ENCODE data around the gene NXPH1. TPM values are rescaled to one million over a fixed set of nuclear protein-coding genes. Genes with fewer than 3 reads are reported as not detected.
"Not testable (repeated sequence)": the region's sequence is repeated elsewhere in the genome, so short reads cannot be mapped to it uniquely, and the experiment has no call there.

The NXPH1 gene
- polyA plus RNA-seq, 1 donor (not counting 4 experiments of a cell fraction or from before 2014, with no cell fraction given): not detected

GRCh38 chr7:8719102-8719501, 285.7 kb downstream of the NXPH1 start:
- H2AFZ ChIP-seq (ENCODE audit: control insufficient read depth, low read length): no peak overlapping the region
- dilution Hi-C loops (cut with MboI; ENCODE audit: extremely low pct_ligation_motif_present, low sequenced_read_pairs): no loop called here

DNA sequence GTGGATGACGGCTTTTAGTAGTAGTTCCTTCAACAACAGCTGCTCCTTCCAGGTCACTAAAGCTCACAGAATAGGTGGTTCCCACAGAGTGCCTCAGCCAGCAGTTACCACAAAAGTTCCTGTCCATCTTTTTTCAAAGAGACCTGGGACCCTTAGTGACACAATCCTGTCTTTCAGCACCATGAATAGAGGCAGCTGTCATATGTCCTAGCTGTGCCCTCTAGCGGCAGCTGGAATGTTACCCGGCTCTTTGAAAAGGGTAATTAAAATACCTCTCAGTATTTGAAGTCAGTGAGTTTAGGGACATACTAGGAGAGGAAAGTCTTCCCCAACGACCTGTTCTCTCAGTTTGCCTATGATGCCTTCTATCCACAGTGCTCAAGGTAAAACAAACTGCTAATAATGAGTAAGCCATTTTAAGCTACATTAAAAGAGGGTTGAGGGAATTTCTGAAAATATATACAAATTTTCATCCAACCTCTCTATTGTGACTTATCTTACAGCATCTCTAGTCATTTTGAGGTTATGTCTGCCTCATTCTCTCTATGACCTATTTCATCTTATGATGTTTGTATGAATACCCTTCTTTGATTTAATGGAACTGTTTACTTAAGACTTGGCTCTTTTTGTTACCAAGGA, 290.8 kb downstream of the NXPH1 start:
- Histone ChIP-seq H3K4me1 (ENCODE audit: control insufficient read depth, extremely low read depth, insufficient read depth, low read length) (no peaks in the 10 kb centered on the region), H3K27me3 (ENCODE audit: control insufficient read depth, extremely low read depth, insufficient read depth, low read length) (no peaks in the 10 kb centered on the region), H3K4me2 (ENCODE audit: control insufficient read depth, extremely low read depth, insufficient read depth, low read depth, low read length) (no peak overlapping the region), H2AFZ (ENCODE audit: control insufficient read depth, low read length) (no peak overlapping the region), H3K79me2 (ENCODE audit: control insufficient read depth, insufficient read depth, low read length) (no peaks in the 10 kb centered on the region), H3K9me3 (ENCODE audit: control insufficient read depth, low read depth, low read length) (no peaks in the 10 kb centered on the region), H3K4me3 (ENCODE audit: control insufficient read depth in 2 of 3, extremely low read depth in 1 of 3, insufficient read depth in 2 of 3, low read depth in 1 of 3, low read length in 3 of 3) (no peak overlapping the region), H3K27ac (ENCODE audit: control insufficient read depth, insufficient read depth, low read length) (no peak overlapping the region), H4K20me1 (ENCODE audit: control insufficient read depth, extremely low read depth, insufficient read depth, low read length) (no peaks in the 10 kb centered on the region), H3K9ac (ENCODE audit: control insufficient read depth, extremely low read depth, insufficient read depth, low read length) (no peak overlapping the region), H3K36me3 (ENCODE audit: control insufficient read depth in 2 of 2, extremely low read depth in 1 of 2, insufficient read depth in 2 of 2, low read length in 2 of 2) (no peaks in the 10 kb centered on the region), H3K9me1 (ENCODE audit: control insufficient read depth, extremely low read depth, insufficient read depth, low read length) (no peaks in the 10 kb centered on the region)
- no peak for DNase-seq (ENCODE audit: low read depth, low spot score)
- no peak for FAIRE-seq
- dilution Hi-C loops (cut with MboI; ENCODE audit: extremely low pct_ligation_motif_present, low sequenced_read_pairs): no loop called here
- TF ChIP-seq, protein P1, sequence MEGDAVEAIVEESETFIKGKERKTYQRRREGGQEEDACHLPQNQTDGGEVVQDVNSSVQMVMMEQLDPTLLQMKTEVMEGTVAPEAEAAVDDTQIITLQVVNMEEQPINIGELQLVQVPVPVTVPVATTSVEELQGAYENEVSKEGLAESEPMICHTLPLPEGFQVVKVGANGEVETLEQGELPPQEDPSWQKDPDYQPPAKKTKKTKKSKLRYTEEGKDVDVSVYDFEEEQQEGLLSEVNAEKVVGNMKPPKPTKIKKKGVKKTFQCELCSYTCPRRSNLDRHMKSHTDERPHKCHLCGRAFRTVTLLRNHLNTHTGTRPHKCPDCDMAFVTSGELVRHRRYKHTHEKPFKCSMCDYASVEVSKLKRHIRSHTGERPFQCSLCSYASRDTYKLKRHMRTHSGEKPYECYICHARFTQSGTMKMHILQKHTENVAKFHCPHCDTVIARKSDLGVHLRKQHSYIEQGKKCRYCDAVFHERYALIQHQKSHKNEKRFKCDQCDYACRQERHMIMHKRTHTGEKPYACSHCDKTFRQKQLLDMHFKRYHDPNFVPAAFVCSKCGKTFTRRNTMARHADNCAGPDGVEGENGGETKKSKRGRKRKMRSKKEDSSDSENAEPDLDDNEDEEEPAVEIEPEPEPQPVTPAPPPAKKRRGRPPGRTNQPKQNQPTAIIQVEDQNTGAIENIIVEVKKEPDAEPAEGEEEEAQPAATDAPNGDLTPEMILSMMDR (optimal IDR thresholded peaks at IDR 0.05 in 1 of 3, IDR thresholded peaks at IDR 0.05 in 1 of 3, conservative IDR thresholded peaks at IDR 0.05 in 1 of 3; ENCODE audit: extremely low read depth in 1 of 3, insufficient read depth in 2 of 3, low read length in 3 of 3): peak; percentile 28 to 55 (median 51)
- no peak for TF ChIP-seq EZH2 (IDR thresholded peaks at IDR 0.05; ENCODE audit: low read length)

More at GRCh38 chr7:8719102-8719501, 285.7 kb downstream of the NXPH1 start:
- H4K20me1 ChIP-seq (ENCODE audit: control insufficient read depth, extremely low read depth, insufficient read depth, low read length): no peaks in the 10 kb centered on the region
- TF ChIP-seq, protein P1 (optimal IDR thresholded peaks at IDR 0.05 in 1 of 3, IDR thresholded peaks at IDR 0.05 in 1 of 3, conservative IDR thresholded peaks at IDR 0.05 in 1 of 3; ENCODE audit: extremely low read depth in 1 of 3, insufficient read depth in 2 of 3, low read length in 3 of 3): no peak
- no peak for TF ChIP-seq EZH2 (IDR thresholded peaks at IDR 0.05; ENCODE audit: low read length)
- no peaks in the 10 kb centered on the region for H3K27me3 ChIP-seq (ENCODE audit: control insufficient read depth, extremely low read depth, insufficient read depth, low read length)
- H3K9me3 ChIP-seq (ENCODE audit: control insufficient read depth, low read depth, low read length): no peaks in the 10 kb centered on the region
- no peaks in the 10 kb centered on the region for H3K4me1 ChIP-seq (ENCODE audit: control insufficient read depth, extremely low read depth, insufficient read depth, low read length)
- H3K9me1 ChIP-seq (ENCODE audit: control insufficient read depth, extremely low read depth, insufficient read depth, low read length): no peaks in the 10 kb centered on the region
- no peak overlapping the region for H3K9ac ChIP-seq (ENCODE audit: control insufficient read depth, extremely low read depth, insufficient read depth, low read length)
- FAIRE-seq: no peak
- H3K79me2 ChIP-seq (ENCODE audit: control insufficient read depth, insufficient read depth, low read length): no peaks in the 10 kb centered on the region
- no peak overlapping the region for H3K4me2 ChIP-seq (ENCODE audit: control insufficient read depth, extremely low read depth, insufficient read depth, low read depth, low read length)
- H3K27ac ChIP-seq (ENCODE audit: control insufficient read depth, insufficient read depth, low read length): no peak overlapping the region
- no peaks in the 10 kb centered on the region for H3K36me3 ChIP-seq (ENCODE audit: control insufficient read depth in 2 of 2, extremely low read depth in 1 of 2, insufficient read depth in 2 of 2, low read length in 2 of 2)
- no peak for DNase-seq (ENCODE audit: low read depth, low spot score)
- H3K4me3 ChIP-seq (ENCODE audit: control insufficient read depth in 2 of 3, extremely low read depth in 1 of 3, insufficient read depth in 2 of 3, low read depth in 1 of 3, low read length in 3 of 3): no peak overlapping the region

GRCh38 chr7:8731756-8732155, 298.3 kb downstream of the NXPH1 start:
- H3K9me1 ChIP-seq (ENCODE audit: control insufficient read depth, extremely low read depth, insufficient read depth, low read length); dilution Hi-C loops (cut with MboI; ENCODE audit: extremely low pct_ligation_motif_present, low sequenced_read_pairs); H3K4me2 ChIP-seq (ENCODE audit: control insufficient read depth, extremely low read depth, insufficient read depth, low read depth, low read length); H3K27me3 ChIP-seq (ENCODE audit: control insufficient read depth, extremely low read depth, insufficient read depth, low read length); H3K79me2 ChIP-seq (ENCODE audit: control insufficient read depth, insufficient read depth, low read length); H3K9ac ChIP-seq (ENCODE audit: control insufficient read depth, extremely low read depth, insufficient read depth, low read length); H3K4me1 ChIP-seq (ENCODE audit: control insufficient read depth, extremely low read depth, insufficient read depth, low read length); H2AFZ ChIP-seq (ENCODE audit: control insufficient read depth, low read length); H3K9me3 ChIP-seq (ENCODE audit: control insufficient read depth, low read depth, low read length); FAIRE-seq; H3K27ac ChIP-seq (ENCODE audit: control insufficient read depth, insufficient read depth, low read length); H3K36me3 ChIP-seq (ENCODE audit: control insufficient read depth in 2 of 2, extremely low read depth in 1 of 2, insufficient read depth in 2 of 2, low read length in 2 of 2); DNase-seq (ENCODE audit: low read depth, low spot score); H4K20me1 ChIP-seq (ENCODE audit: control insufficient read depth, extremely low read depth, insufficient read depth, low read length); H3K4me3 ChIP-seq (ENCODE audit: control insufficient read depth in 2 of 3, extremely low read depth in 1 of 3, insufficient read depth in 2 of 3, low read depth in 1 of 3, low read length in 3 of 3): not testable (repeated sequence)

Data from keratinocyte (primary cell).